Osteocyte (in vitro differentiated cells): Measurements from ENCODE around the gene PAN2. TPM values are rescaled to one million over a fixed set of nuclear protein-coding genes. Genes with fewer than 3 reads are reported as not detected.

ENCODE experiments used
- DNase-seq: peaks from one replicate; pipeline ENCODE4 v3.0.0; 2021; ENCODE audit warnings: mixed read lengths; ENCODE audit not compliant: unreplicated experiment; ENCODE audit errors: extremely low spot score
- H3K27ac Mint-ChIP-seq: one replicate; pipeline ENCODE4 v1.8.0; 2021; ENCODE audit warnings: mild to moderate bottlenecking, mixed read lengths; ENCODE audit not compliant: unreplicated experiment
- H3K27me3 Mint-ChIP-seq: one replicate; pipeline ENCODE4 v1.8.0; 2021; ENCODE audit warnings: mixed read lengths; ENCODE audit not compliant: unreplicated experiment
- H3K36me3 Mint-ChIP-seq: one replicate; pipeline ENCODE4 v1.8.0; 2021; ENCODE audit warnings: mixed read lengths; ENCODE audit not compliant: unreplicated experiment
- H3K4me1 Mint-ChIP-seq: one replicate; pipeline ENCODE4 v1.8.0; 2021; ENCODE audit warnings: mixed read lengths; ENCODE audit not compliant: unreplicated experiment
- H3K4me3 Mint-ChIP-seq: one replicate; pipeline ENCODE4 v1.8.0; 2021; ENCODE audit warnings: mild to moderate bottlenecking, moderate library complexity, mixed read lengths; ENCODE audit not compliant: unreplicated experiment
- H3K9me3 Mint-ChIP-seq: one replicate; pipeline ENCODE4 v1.8.0; 2021; ENCODE audit warnings: mixed read lengths; ENCODE audit not compliant: unreplicated experiment
- CTCF ChIP-seq: fragments of 200-600 bp; sonication (generic); IDR thresholded peaks from 2 replicates; pipeline ENCODE4 v1.5.0; 2021; ENCODE audit warnings: antibody characterized with exemption, mild to moderate bottlenecking, moderate library complexity
- total RNA-seq: library from RNA; stranded (reverse); gene quantifications from 2 replicates; pipeline ENCODE4 v1.2.1, GENCODE V29; 2021

PAN2 gene
- total RNA-seq, 1 donor from 2014 or later: 52.7 TPM

DNA sequence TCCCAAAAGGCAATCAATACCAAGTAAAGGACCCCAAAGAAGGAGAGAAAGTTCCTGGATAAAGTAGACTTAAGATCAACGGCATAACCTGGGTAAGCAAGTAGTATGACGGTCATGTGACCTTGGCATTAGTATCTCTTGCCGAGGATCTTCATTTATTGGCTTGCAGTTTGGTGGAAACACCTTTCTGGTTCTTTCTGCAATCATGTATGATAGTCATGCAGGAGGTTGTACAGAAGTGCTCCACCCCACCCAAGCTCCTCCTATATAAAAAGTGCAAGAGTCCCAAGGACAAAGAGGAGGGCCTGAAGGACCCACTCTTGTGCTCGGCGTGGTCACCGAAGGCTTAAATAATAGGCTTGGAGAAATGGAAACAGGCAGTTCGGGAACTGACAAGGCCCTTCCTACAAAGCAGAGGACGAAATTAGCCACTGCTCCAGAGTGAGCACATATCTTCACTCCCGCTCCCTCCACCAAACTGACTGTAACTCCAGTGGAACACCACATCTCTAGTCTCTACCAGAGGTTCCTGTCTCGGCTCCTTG, 34.4 kb downstream of the PAN2 start:
- Mint-ChIP-seq H3K4me3 (peak overlapping the region; percentile 93), H3K36me3 (peaks cover 2% of the 10 kb centered on the region), H3K4me1 (peaks cover 42% of the 10 kb centered on the region), H3K27ac (peak overlapping the region; percentile 94), H3K27me3 (no peaks in the 10 kb centered on the region), H3K9me3 (no peaks in the 10 kb centered on the region)
- no peak for TF ChIP-seq CTCF
- DNase-seq: no peak

GRCh38 chr12:56298828-56299227, 35.0 kb downstream of the PAN2 start:
- TF ChIP-seq CTCF: no peak

GRCh38 chr12:56297400-56297799, 36.4 kb downstream of the PAN2 start:
- Mint-ChIP-seq H3K36me3 (peaks cover 4% of the 10 kb centered on the region), H3K27me3 (no peaks in the 10 kb centered on the region), H3K27ac (peak overlapping the region; percentile 14), H3K4me1 (peaks cover 41% of the 10 kb centered on the region), H3K9me3 (no peaks in the 10 kb centered on the region), H3K4me3 (peak overlapping the region; percentile 10)
- DNase-seq: no peak
- TF ChIP-seq CTCF: no peak

More at GRCh38 chr12:56298828-56299227, 35.0 kb downstream of the PAN2 start:
- Mint-ChIP-seq H3K4me1 (peaks cover 42% of the 10 kb centered on the region), H3K36me3 (peaks cover 2% of the 10 kb centered on the region), H3K27me3 (no peaks in the 10 kb centered on the region), H3K27ac (peak overlapping the region; percentile 94), H3K4me3 (peak overlapping the region; percentile 93), H3K9me3 (no peaks in the 10 kb centered on the region)
- DNase-seq: no peak

GRCh38 chr12:56296295-56296694, 37.5 kb downstream of the PAN2 start:
- no peak for TF ChIP-seq CTCF
- H3K36me3 Mint-ChIP-seq: peaks cover 5% of the 10 kb centered on the region
- no peak overlapping the region for H3K4me3 Mint-ChIP-seq
- no peaks in the 10 kb centered on the region for H3K27me3 Mint-ChIP-seq
- DNase-seq: no peak
- H3K27ac Mint-ChIP-seq: no peak overlapping the region
- no peaks in the 10 kb centered on the region for H3K9me3 Mint-ChIP-seq
- H3K4me1 Mint-ChIP-seq: peaks cover 38% of the 10 kb centered on the region

GRCh38 chr12:56293795-56294194, 40.0 kb downstream of the PAN2 start:
- no peaks in the 10 kb centered on the region for H3K9me3 Mint-ChIP-seq
- H3K4me3 Mint-ChIP-seq: no peak overlapping the region
- H3K36me3 Mint-ChIP-seq: peaks cover 9% of the 10 kb centered on the region
- TF ChIP-seq CTCF: no peak
- DNase-seq: no peak
- peaks cover 24% of the 10 kb centered on the region for H3K4me1 Mint-ChIP-seq
- no peaks in the 10 kb centered on the region for H3K27me3 Mint-ChIP-seq
- H3K27ac Mint-ChIP-seq: no peak overlapping the region
